ENCODE results near the gene TYROBP. TPM values are rescaled to one million over a fixed set of nuclear protein-coding genes. Genes with fewer than 3 reads are reported as not detected.

TYROBP gene
- total RNA-seq, 1 experiment from 2014 or later: not detected

GRCh38 chr19:35955881-35956634, 48.0 kb upstream of the TYROBP start:
- ChIA-PET POLR2A (interaction anchor here (0.7 kb wide), 1 partner anchor 211 kb away, joined by 21 read pairs; the partner anchor contains the start of gene U2AF1L4), CTCF (interaction anchor here (0.6 kb wide), 1 partner anchor 35 kb away, joined by 4 read pairs; no protein-coding TSS in a partner anchor)
- H3K4me3 ChIP-seq (ENCODE audit: low read depth in 2 of 2, low read length in 2 of 2): no peak overlapping the region
- intact Hi-C loops (cut with micrococcal nuclease; ENCODE audit: unreplicated experiment): no loop called here
- no peaks in the 10 kb centered on the region for H3K4me1 ChIP-seq (ENCODE audit: control insufficient read depth, insufficient read depth, low read length)
- H3K36me3 ChIP-seq (ENCODE audit: control insufficient read depth, insufficient read depth, low read length): no peaks in the 10 kb centered on the region
- ATAC-seq (no peak), DNase-seq (ENCODE audit: low read depth, low spot score) (no peak)
- TF ChIP-seq TCF7L2 (IDR thresholded peaks at IDR 0.05; ENCODE audit: low read depth, low read length): no peak
- TF ChIP-seq SIN3A (IDR thresholded peaks at IDR 0.05; ENCODE audit: borderline replicate concordance, insufficient read depth, low read depth, low read length): no peak
- TF ChIP-seq, protein P1, sequence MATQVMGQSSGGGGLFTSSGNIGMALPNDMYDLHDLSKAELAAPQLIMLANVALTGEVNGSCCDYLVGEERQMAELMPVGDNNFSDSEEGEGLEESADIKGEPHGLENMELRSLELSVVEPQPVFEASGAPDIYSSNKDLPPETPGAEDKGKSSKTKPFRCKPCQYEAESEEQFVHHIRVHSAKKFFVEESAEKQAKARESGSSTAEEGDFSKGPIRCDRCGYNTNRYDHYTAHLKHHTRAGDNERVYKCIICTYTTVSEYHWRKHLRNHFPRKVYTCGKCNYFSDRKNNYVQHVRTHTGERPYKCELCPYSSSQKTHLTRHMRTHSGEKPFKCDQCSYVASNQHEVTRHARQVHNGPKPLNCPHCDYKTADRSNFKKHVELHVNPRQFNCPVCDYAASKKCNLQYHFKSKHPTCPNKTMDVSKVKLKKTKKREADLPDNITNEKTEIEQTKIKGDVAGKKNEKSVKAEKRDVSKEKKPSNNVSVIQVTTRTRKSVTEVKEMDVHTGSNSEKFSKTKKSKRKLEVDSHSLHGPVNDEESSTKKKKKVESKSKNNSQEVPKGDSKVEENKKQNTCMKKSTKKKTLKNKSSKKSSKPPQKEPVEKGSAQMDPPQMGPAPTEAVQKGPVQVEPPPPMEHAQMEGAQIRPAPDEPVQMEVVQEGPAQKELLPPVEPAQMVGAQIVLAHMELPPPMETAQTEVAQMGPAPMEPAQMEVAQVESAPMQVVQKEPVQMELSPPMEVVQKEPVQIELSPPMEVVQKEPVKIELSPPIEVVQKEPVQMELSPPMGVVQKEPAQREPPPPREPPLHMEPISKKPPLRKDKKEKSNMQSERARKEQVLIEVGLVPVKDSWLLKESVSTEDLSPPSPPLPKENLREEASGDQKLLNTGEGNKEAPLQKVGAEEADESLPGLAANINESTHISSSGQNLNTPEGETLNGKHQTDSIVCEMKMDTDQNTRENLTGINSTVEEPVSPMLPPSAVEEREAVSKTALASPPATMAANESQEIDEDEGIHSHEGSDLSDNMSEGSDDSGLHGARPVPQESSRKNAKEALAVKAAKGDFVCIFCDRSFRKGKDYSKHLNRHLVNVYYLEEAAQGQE (IDR thresholded peaks at IDR 0.05; ENCODE audit: insufficient read depth in 1 of 2, low read depth in 2 of 2, low read length in 1 of 2): no peak
- TF ChIP-seq POLR2AphosphoS5 (IDR thresholded peaks at IDR 0.05; ENCODE audit: low read depth, low read length): no peak
- no peak for TF ChIP-seq CTCF (IDR thresholded peaks at IDR 0.05)
- no peaks in the 10 kb centered on the region for H3K9me3 ChIP-seq (ENCODE audit: control insufficient read depth, insufficient read depth, low read depth, low read length)
- H3K27me3 ChIP-seq (ENCODE audit: control insufficient read depth, insufficient read depth, low read length): peaks cover 5% of the 10 kb centered on the region; the same call in 1 of the 2 replicates
- no peak overlapping the region for H3K27ac ChIP-seq (ENCODE audit: low read length)
- in situ Hi-C loops (cut with HindIII; ENCODE audit: low pct_unique_long_range_greater_than_20kb, low sequenced_read_pairs): no loop called here
- no TSS peak for BruUV-seq (replicated peaks)

DNA sequence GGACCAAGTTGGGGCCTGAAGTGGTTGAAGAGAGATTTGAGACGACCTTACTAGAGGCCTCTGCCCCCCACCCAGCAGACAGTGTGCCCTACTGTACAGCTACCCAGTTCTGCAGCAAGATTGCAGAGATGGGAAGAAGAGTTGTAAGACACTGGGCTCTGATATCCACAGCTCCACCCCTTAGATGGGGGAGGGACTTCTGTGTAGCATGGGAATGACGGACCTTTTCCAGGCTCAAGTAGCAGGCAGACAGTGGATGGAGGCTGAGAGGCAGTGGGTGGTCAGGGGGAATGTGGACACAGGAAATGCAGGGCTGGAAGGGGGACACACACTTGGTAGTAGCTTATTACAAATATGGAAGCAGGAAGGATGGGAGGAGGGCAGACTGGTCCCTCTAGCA, 41.0 kb upstream of the TYROBP start:
- Histone ChIP-seq H3K27ac (ENCODE audit: low read length) (no peak overlapping the region), H3K36me3 (ENCODE audit: control insufficient read depth, insufficient read depth, low read length) (no peaks in the 10 kb centered on the region), H3K4me3 (ENCODE audit: low read depth in 2 of 2, low read length in 2 of 2) (no peak overlapping the region), H3K9me3 (ENCODE audit: control insufficient read depth, insufficient read depth, low read depth, low read length) (no peaks in the 10 kb centered on the region), H3K27me3 (ENCODE audit: control insufficient read depth, insufficient read depth, low read length) (no peaks in the 10 kb centered on the region), H3K4me1 (ENCODE audit: control insufficient read depth, insufficient read depth, low read length) (no peaks in the 10 kb centered on the region)
- in situ Hi-C loops (cut with HindIII; ENCODE audit: low pct_unique_long_range_greater_than_20kb, low sequenced_read_pairs) (no loop called here), intact Hi-C loops (cut with micrococcal nuclease; ENCODE audit: unreplicated experiment) (no loop called here)
- ATAC-seq: 0 out of 2 replicates have a peak, but pooled peaks have one; percentile 49
- TF ChIP-seq SIN3A (IDR thresholded peaks at IDR 0.05; ENCODE audit: borderline replicate concordance, insufficient read depth, low read depth, low read length): no peak
- no peak for TF ChIP-seq CTCF (IDR thresholded peaks at IDR 0.05)
- no peak for TF ChIP-seq POLR2AphosphoS5 (IDR thresholded peaks at IDR 0.05; ENCODE audit: low read depth, low read length)
- TF ChIP-seq, protein P1 (IDR thresholded peaks at IDR 0.05; ENCODE audit: insufficient read depth in 1 of 2, low read depth in 2 of 2, low read length in 1 of 2): no peak
- TF ChIP-seq TCF7L2 (IDR thresholded peaks at IDR 0.05; ENCODE audit: low read depth, low read length): no peak
- CTCF ChIA-PET: no interaction called here
- no TSS peak for BruUV-seq (replicated peaks)
- POLR2A ChIA-PET: no interaction called here
- no peak for DNase-seq (ENCODE audit: low read depth, low spot score)
